Measurements from ENCODE around the gene FGF1. TPM values are rescaled to one million over a fixed set of nuclear protein-coding genes. Genes with fewer than 3 reads are reported as not detected.

FGF1 gene
- 0.24 to 1.6 TPM (median 0.65 TPM) in 5 replicates for total RNA-seq (2022; extraction: Qiagen RNA extraction; ENCODE audit: low read depth)

GRCh38 chr5:142685418-142686209 is at the start of gene FGF1:
Gene FGF1 (minus strand): TSS chr5:142686090. CDS start chr5:142614127, 71,963 bp downstream.

Other genes starting within 250 kb of the FGF1 start
- gene ARHGAP26, start 84.3 kb upstream of the FGF1 start, total RNA-seq (2022; extraction: Qiagen RNA extraction; ENCODE audit: low read depth) = 5.9 to 10.0 TPM (median 8.5 TPM) in 5 replicates

All from A549 treated with DMSO at 1 μM for 4 hours (cell line).